ENCODE data around the gene PTEN.
"Not testable (repeated sequence)": the region's sequence is repeated elsewhere in the genome, so short reads cannot be mapped to it uniquely, and the experiment has no call there.

Gene PTEN

DNA sequence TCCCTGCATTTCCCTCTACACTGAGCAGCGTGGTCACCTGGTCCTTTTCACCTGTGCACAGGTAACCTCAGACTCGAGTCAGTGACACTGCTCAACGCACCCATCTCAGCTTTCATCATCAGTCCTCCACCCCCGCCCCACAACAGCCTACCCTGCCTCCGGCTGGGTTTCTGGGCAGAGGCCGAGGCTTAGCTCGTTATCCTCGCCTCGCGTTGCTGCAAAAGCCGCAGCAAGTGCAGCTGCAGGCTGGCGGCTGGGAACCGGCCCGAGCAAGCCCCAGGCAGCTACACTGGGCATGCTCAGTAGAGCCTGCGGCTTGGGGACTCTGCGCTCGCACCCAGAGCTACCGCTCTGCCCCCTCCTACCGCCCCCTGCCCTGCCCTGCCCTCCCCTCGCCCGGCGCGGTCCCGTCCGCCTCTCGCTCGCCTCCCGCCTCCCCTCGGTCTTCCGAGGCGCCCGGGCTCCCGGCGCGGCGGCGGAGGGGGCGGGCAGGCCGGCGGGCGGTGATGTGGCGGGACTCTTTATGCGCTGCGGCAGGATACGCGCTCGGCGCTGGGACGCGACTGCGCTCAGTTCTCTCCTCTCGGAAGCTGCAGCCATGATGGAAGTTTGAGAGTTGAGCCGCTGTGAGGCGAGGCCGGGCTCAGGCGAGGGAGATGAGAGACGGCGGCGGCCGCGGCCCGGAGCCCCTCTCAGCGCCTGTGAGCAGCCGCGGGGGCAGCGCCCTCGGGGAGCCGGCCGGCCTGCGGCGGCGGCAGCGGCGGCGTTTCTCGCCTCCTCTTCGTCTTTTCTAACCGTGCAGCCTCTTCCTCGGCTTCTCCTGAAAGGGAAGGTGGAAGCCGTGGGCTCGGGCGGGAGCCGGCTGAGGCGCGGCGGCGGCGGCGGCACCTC is at the start of gene PTEN, which contains the start of gene KLLN:
PTEN (plus strand) TSS at position 573 of the 891 bp plus-strand sequence. CDS start 845 bp downstream, outside the sequence.
KLLN (minus strand) TSS at position 481 of the 891 bp plus-strand sequence. CDS start 1,046 bp downstream, outside the sequence.
- DNase-seq (ENCODE audit: low read depth): peak; percentile 73

DNA sequence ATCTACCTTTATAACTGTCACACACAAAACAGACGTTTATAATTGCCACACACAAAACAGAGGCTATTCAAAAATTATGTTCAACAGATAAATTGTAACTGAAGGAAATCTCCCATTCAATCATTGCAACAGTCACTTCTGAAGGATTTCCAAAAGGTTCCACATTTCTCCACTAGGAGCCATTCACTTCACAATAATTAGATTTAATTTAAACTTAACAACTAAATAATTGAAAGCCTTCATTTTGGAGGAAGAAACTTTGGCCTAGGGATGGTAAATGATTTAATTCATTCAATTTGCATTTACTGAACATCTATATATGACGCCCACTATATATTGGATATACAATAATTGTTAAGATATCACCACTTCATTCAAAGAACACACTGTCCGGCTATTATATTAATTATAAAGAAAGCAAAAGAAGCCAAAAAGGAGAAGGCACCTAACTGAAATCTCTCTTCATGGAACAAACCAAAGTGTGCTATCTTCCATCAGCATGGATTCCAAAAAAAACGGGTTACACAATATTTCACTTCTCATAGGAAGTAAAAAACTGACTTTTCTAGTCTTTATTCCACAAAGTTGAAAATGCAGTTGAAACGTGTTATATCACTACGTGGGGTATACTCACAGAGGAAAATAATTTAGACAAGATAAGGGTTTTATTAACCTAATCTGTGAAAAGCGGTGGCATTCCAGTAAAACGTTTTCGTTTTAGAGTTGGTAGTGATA is 47.1 kb upstream of the PTEN start:
- no peak for DNase-seq (ENCODE audit: low read depth)

DNA sequence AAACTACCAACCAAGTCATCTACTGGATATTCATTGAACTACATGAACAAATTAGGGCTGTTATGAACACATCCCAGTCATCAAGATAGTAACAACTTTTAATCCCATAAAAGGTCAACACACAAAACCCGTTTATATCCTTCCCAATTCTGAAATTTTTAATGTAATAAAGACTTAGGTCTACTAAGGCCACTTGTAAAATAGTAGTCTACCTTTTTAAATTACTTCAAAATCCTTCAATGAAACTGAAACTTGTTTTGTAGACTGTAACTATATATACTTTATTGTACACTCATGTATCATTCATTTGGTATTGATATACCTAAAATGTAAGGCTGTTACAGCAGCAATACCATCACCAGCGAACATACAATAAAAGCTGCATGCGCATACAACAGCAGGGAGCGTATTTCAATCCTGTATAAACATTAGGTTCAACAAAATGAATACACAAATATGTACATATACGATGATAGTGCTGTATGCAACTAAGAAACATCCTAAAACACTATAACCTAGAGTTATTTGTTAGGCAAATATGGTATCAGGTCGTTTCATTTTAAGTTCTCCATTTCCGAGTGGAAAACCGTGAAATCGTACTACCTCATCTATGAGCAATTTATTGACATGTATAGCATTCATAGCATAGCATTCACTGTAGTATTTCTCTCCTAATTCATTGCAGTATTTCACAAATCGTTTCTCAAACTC is 46.4 kb upstream of the PTEN start:
- DNase-seq (ENCODE audit: low read depth): no peak

DNA sequence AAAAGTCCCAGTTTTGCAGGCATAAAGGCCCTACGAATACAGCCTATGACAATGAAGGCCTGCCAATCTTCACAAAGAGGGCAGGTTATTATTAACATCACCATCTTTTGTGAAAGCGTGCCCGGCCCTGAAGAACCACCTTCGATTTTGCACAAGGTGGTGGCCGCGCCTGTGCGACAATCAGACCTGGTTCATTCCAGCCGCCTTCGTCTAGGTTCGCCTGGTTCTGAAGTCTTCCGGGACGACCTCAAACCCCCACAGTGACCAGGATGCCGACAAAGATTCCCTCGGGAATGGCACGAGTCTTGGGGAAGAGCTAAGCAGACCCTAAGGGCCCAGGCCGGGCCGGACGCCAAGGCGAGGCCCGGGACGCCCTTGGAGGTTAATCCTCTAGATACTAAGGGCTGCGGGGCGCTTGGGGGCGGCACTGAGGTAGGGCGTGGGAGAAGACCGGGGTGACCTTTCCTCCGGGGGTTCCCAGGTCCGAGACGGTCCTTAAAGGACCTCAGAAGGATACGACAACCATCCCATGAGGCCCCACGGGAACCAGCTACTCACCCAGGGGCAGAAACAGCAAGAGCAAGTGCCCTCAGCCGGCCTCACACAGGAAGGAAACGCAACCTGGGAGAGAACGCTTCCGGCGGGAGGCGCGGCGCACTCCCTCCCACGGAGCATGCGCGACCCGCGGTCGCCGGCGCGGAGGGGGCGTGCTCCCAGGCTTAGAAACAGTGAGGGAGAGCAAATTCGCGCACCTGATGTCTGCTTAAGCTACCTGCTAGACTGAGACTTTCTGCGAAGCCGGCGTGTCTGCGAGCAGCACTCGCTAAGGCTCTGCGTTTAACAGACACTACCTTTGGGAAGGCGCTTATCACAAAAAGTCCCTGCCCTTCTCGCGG is 45.6 kb upstream of the PTEN start, which contains the start of gene ATAD1:
ATAD1 (minus strand) TSS at position 618 of the 896 bp plus-strand sequence. CDS start 3,627 bp downstream, outside the sequence.
- peak; percentile 81 for DNase-seq (ENCODE audit: low read depth)

DNA sequence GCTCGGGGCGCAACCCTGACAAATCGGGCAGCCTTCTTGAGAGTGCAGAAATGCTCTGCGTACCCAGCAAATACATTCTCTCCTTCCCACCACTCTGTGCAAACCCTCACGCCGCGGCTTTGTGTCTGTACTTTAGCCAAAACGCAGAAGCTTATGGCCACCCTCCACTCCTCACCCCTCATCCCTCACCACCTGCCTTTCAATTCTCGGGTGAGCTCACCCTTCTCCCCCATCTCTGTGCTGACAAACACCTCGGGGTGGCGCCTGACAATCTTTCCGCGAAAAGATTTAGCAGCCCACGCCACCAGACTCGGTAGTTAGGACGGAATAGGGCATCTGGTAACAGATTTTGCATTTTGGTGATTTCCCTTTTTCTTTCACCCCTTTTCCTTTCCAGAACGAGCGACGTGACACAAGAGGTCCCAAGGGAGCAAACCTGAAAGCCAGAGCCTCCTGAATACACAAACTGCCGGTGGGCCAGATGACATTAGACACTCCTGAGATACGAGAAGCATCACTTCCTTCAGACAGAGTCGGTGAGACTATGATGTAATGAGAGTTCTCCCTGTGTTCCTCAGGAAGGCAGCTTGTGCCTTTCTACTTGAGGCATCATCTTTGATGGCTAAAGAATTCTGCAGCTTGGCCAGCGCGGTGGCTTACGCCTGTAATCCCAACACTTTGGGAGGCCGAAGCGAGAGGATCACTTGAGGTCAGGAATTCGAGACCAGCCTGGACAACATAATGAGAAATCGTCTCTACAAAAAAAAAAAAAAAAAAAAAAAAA is 44.7 kb upstream of the PTEN start:
- peak; percentile 47 for DNase-seq (ENCODE audit: low read depth)

DNA sequence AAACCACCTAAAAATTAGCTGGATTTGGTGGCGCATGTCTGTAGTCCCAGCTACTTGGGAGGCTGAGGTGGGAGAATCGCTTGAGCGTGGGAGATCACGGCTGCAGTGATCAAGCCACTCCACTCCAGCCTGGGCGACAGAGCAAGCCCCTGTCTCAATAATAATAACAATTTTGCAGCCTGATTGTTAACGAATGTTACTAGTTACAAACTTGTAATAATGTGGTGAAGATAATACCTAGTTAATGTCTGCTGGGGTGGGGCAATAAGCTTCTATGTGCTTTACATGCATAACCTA is 44.2 kb upstream of the PTEN start:
- DNase-seq (ENCODE audit: low read depth): no peak

DNA sequence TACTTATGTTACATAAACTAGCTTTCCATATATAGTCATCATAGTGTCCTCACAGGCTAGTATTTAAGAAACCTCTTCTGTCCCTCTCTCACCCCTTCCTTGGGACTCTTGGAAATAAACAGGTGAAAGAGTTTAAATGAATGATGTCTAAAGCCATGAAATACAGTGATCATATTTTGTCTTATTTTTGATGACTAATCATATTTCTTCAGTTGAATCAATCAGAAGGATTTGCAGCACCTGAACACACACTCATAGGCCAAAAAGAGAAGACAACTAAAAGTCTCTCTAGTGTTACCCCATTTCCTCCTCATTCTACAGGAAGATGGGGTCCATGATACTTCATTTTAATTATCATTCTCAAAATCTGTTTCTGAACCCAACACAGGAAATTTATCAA is 36.8 kb upstream of the PTEN start:
- no peak for DNase-seq (ENCODE audit: low read depth)

DNA sequence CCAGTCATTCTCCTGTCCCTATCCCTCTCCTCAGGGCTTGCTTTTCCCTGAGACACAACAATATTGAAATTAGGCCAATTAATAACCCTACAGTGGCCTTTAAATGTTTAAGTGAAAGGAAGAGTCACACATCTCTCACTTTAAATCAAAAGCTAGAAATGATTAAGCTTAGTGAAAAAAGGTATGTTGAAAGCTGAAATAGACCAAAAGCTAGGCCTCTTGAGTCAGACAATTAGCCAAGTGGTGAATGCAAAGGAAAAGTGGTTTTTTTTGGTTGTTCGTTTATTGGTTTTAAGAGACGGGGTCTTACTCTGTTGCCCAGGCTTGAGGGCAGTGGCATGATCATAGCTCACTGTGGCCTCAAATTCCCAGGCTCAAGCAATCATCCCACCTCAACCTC is 35.7 kb upstream of the PTEN start:
- no peak for DNase-seq (ENCODE audit: low read depth)

DNA sequence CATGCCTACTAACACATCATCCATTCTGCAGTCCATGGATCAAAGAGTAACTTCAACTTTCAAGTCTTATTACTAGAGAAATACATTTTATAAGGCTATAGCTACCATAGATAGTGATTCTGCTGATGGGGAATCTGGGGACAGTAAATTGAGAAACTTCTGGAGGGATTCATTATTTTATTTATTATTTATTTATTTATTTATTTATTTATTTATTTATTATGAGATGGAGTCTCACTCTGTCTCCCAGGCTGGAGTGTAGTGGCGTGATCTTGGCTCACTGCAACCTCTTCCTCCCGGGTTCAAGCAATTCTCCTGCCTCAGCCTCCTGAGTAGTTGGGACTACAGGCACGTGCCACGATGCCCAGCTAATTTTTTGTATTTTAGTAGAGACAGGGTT is 34.4 kb upstream of the PTEN start:
- not testable (repeated sequence) for DNase-seq (ENCODE audit: low read depth)

DNA sequence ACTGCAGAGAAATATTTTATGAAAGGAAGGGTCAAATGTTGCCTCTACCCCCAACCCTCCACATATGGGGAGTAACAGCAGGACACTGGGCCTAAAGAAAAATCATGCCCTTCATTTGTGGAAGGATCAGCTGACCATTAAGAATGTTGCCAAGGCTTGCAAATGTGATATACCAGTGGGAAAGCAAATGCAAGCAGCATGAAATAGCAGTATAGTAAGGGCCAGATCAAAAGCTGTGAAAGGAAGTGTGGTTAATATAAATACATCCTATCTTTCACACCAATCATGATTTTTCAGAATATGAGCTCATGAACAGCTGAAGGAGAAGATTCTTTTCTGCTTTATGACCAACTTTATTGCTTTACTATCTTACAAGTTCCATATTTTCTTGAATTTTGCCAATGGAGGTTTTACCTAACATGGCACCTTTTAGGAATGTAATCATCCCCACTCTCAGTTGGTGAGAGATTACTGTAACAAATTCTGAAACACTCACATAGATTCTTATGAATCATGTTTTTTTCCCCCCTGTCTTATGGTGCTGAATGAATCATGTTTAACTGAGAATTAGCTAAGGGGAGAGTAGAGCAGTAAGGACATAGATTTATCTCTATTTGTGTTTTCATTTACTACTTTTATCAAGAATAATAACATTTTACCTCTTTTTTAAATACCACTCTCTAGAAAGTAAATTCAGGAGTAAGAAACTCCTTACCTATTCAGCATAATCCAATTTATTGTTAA is 33.3 kb upstream of the PTEN start:
- no peak for DNase-seq (ENCODE audit: low read depth)

DNA sequence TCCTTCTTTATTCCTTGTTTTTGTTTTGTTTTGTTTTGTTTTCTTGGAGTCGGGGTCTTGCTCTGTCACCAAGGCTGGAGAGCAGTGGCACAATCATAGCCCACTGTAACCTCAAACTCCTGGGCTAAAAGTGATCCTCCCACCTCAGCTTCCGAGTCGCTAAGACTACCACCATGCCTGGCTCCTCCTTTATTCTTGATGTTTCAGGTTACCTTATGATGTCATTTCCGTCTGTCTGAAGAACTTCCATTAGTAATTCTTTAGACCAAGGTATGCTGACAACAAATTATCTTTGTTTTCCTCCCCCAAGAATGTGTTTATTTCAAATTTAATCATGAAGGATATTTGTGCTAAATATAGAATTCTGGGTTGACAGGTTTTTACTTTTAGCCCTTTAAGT is 27.3 kb upstream of the PTEN start:
- DNase-seq (ENCODE audit: low read depth): no peak

DNA sequence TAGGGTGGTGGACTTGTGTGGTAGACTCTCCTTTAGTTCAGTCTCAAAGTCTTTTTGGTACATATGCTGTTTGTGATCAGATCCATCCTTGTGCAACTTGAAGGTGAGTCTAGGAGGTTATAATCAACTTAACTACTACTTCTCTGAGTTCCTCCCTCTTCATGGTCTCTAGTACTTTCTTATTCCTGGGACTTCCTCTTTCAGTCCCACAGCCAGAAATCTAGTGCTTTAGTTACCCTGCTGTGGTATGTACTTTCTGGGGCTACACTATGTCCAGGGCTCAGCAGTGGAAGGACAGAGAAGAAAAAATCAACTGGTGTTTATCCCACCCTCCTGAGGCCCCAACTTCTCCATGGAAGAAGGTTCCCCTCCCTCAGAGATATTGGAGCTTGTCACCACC is 26.0 kb upstream of the PTEN start:
- DNase-seq (ENCODE audit: low read depth): no peak

DNA sequence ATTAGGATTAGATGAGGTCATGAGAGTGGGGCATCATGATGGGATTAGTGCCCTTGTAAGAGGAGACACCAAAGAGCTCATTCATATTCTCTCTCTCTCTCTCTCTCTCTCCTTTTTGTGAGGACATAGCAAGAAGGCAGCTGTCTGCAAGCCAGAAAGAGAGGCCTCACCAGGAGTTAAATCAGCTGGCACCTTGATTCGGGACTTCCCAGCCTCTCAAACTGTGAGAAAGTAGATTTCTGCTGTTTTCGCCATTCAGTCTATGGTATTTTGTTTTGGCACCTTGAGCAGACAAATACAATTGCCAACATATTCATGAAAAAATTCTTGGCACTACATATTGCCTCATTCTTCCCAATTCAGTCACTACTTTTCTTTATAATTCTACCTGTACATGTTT is 24.8 kb upstream of the PTEN start:
- no peak for DNase-seq (ENCODE audit: low read depth)

DNA sequence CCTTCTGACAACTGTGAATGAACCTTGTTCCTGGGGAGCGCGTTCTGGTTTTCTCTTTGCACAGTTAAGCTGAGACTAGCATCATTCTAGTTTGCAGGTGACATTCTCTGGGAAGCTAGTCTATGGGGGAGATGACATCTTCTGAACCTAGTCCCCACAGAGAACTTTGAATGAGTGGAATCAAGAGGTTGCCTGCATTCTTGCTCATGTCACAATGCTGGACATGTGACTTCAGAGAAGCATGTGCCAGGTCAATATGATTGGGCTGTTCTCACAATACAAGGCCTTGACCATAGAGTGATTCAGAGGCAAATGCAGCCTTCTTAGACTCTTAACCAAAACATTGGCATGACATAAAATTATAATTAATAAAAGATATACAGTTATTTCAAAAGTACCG is 22.2 kb upstream of the PTEN start:
- DNase-seq (ENCODE audit: low read depth): no peak

DNA sequence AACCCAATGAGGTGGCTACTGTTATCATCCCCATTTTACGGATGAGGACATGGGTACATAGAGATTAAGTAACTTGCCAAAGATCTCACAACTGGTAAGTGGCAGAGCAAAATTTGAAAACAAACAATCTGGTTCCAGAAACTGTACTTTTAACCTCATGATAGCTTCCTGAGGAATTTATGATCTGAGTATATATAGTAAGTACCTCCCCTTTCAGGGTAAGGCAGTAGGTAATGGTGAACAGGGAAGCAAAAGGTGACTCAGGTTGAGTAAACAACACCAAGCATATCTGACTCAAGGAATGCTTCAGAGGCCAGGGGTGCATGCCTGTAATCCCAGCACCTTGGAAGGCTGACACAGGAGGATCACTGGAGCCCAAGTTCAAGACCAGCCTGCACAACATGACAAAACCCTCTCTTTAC is 21.2 kb upstream of the PTEN start:
- DNase-seq (ENCODE audit: low read depth): no peak

DNA sequence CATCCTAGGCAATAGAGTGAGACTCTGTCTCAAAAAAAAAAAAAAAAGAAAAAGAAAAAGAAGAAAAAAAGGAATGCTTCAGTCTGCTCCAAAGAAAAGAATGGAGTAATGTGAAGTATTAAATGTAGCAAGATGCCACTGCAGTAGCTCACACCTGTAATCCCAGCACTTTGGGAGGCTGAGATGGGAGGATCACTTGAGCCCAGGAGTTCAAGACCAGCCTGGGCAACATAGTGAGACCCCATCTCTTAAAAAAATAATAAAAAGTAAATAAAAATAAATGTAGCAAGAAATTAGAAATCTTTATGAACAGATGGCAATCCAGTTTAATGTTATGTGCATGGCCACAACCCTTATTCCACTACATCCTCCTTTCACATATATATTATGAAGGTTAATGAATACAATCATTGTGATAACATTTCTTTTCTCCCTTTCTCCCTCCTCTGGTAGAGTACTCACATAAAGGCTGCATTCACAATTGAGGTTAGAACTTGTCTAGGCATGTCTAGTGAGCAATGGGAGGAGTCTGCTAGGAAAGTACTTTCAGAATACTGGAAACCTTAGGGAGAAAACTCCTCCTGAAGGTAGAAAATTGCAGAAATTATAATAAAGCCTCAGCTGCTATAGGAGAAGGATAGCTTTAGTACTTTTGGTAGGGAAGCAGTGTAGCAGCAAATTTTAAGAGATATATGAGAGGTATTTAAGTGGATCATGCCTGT is 20.5 kb upstream of the PTEN start:
- DNase-seq (ENCODE audit: low read depth): no peak

DNA sequence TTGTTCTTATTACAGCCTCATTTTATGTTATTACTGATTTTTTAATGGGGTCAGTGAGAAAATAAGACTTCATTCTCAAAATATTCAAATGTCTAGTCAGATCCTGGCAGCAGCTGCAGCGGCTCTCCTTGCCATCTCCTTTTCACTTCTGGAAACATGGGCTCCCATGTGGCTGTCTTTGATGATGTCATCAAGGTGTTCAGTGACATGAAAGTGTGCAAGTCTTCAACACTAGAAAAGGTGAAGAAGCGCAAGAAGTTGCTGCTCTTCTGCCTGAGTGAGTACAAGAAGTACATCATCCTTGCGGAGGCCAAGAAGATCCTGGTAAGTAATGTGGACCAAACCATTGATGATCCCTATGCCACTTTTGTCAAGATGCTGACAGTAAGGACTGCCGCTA is 19.7 kb upstream of the PTEN start:
- no peak for DNase-seq (ENCODE audit: low read depth)

DNA sequence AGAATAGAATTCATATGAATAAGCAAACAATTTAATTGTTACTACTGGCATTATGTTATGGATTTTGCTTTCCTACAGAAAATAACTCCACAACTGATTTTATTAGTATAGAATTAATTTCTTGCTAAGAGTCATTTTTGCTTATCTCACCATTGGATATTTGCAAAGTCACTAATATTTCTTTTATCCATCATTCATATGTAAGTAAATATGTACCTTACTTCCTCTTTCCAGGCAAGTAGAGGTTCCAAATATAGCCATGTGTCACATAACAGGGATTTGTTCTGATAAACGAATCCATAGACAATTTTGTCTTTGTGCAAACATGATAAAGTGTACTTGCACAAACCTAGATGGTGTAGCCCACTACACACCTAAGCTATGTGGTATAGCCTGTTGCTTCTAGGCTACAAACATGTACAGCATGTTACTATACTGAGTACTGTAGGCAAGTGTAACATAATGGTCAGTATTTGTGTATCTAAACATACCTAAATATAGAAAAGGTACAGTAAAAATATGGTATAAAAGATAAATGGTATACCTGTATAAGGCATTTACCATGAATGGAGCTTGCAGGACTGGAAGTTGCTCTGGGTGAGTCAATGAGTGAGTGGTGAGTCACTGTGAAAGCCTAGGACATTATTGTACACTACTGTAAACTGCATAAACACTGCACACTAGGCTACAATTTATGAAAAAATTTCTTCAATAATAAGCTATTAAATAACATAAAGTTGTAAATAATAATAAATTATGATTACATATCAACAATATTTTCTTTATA is 18.4 kb upstream of the PTEN start:
- no peak for DNase-seq (ENCODE audit: low read depth)

DNA sequence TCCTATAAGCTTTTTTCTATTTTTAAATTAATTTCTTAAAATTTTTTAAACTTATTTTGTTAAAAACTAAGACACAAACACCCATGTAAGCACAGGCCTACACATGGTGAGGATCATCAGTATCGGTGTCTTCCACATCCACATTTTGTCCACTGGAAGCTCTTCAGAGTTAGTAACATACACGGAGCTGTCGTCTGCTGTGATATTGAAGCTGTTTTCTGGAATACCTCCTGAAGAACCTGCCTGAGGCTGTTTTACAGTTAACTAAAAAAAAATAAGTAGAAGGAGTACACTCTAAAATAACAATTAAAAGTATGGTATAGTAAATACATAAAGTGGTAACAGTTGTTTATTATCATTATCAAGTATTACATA is 17.8 kb upstream of the PTEN start:
- no peak for DNase-seq (ENCODE audit: low read depth)
